IMR-90 (cell line): ENCODE results near the gene AP1M2. TPM values are rescaled to one million over a fixed set of nuclear protein-coding genes. Genes with fewer than 3 reads are reported as not detected.

Experiments
- ATAC-seq: fragments of 200-7000 bp; cut with Tn5 transposase; 2 replicates; pipeline ENCODE4 v1.9.1; 2020; ENCODE audit warnings: low read depth, mild to moderate bottlenecking, moderate library complexity
- BruUV-seq: library from RNA; stranded (reverse); fragments of 400-500 nt; replicated peaks from 2 replicates; lab custom pipeline; 2021; lab: Mats Ljungman, UMichigan
- CTCF ChIA-PET: fragments of 300-600 bp; formaldehyde crosslinking; extraction: SDS; loops from one replicate; lab custom pipeline; 2021; ENCODE audit warnings: antibody characterized with exemption; lab: Yijun Ruan, JAX
- POLR2A ChIA-PET: fragments of 300-600 bp; sonication (Branson Sonifier 250); formaldehyde crosslinking; loops from one replicate; lab custom pipeline; 2022; ENCODE audit warnings: antibody characterized with exemption; ENCODE audit not compliant: unreplicated experiment; lab: Charles Lee
- DNase-seq: peaks from one replicate; pipeline ENCODE4 v3.0.0; 2013
- H2AFZ ChIP-seq: replicated peaks from 2 replicates; pipeline ENCODE3; 2013; ENCODE audit warnings: low read length, mild to moderate bottlenecking; ENCODE audit not compliant: poor library complexity
- H2AK5ac ChIP-seq: 2 replicates; pipeline ENCODE4 v1.6.1; 2013; ENCODE audit warnings: low read depth, low read length, inconsistent platforms
- H2AK9ac ChIP-seq: replicated peaks from 2 replicates; pipeline ENCODE3; 2013; ENCODE audit warnings: mild to moderate bottlenecking, low read depth, low read length, moderate library complexity; ENCODE audit not compliant: poor library complexity
- H2BK120ac ChIP-seq: 2 replicates; pipeline ENCODE4 v1.6.1; 2013; ENCODE audit warnings: low read depth, low read length, inconsistent platforms
- H2BK15ac ChIP-seq: 3 replicates; pipeline ENCODE4 v1.6.1; 2013; ENCODE audit warnings: low read depth, low read length, inconsistent platforms
- H2BK20ac ChIP-seq: 2 replicates; pipeline ENCODE4 v1.6.1; 2013; ENCODE audit warnings: low read depth, mild to moderate bottlenecking, inconsistent platforms, low read length, moderate library complexity
- H2BK5ac ChIP-seq: 2 replicates; pipeline ENCODE4 v1.6.1; 2013; ENCODE audit warnings: mild to moderate bottlenecking, low read depth, low read length, inconsistent platforms; ENCODE audit not compliant: poor library complexity, severe bottlenecking
- H3K14ac ChIP-seq: replicated peaks from 2 replicates; pipeline ENCODE4 v1.6.1; 2013; ENCODE audit warnings: low read depth, low read length, inconsistent platforms
- H3K18ac ChIP-seq: 2 replicates; pipeline ENCODE4 v1.6.1; 2013; ENCODE audit warnings: low read depth, low read length, control low read depth
- H3K23ac ChIP-seq: 2 replicates; pipeline ENCODE4 v1.6.1; 2013; ENCODE audit warnings: low read depth, low read length, inconsistent platforms
- H3K27ac ChIP-seq: 2 replicates; pipeline ENCODE4 v1.5.1; 2013; ENCODE audit warnings: mild to moderate bottlenecking, control low read depth, low read length; ENCODE audit not compliant: insufficient read depth
- H3K27me3 ChIP-seq: 2 replicates; pipeline ENCODE4 v1.6.1; 2013; ENCODE audit warnings: low read length; ENCODE audit not compliant: control insufficient read depth, insufficient read depth
- H3K36me3 ChIP-seq: 2 replicates; pipeline ENCODE4 v1.6.1; 2013; ENCODE audit warnings: low read length, mixed read lengths; ENCODE audit not compliant: control insufficient read depth, insufficient read depth
- H3K4ac ChIP-seq: 2 replicates; pipeline ENCODE4 v1.6.1; 2013; ENCODE audit warnings: low read depth, low read length, inconsistent platforms
- H3K4me1 ChIP-seq: 2 replicates; pipeline ENCODE4 v1.6.1; 2013; ENCODE audit warnings: low read length, mixed read lengths; ENCODE audit not compliant: control insufficient read depth, insufficient read depth
- H3K4me2 ChIP-seq: 2 replicates; pipeline ENCODE4 v1.6.1; 2013; ENCODE audit warnings: low read depth, mild to moderate bottlenecking, control low read depth, low read length, moderate library complexity
- H3K4me3 ChIP-seq: 2 replicates; pipeline ENCODE4 v1.5.1; 2013; ENCODE audit warnings: low read depth, mild to moderate bottlenecking, control low read depth, low read length, moderate library complexity; ENCODE audit not compliant: insufficient read depth
- H3K56ac ChIP-seq: 2 replicates; pipeline ENCODE4 v1.6.1; 2013; ENCODE audit warnings: low read length, inconsistent platforms; ENCODE audit not compliant: insufficient read depth; ENCODE audit errors: extremely low read depth
- H3K79me1 ChIP-seq, 2 experiments: 2 replicates each; pipeline ENCODE4 v1.6.1; 2013; ENCODE audit warnings: low read length in 2 of 2, inconsistent platforms in 1 of 2, low read depth in 1 of 2
- H3K9ac ChIP-seq: 2 replicates; pipeline ENCODE4 v1.6.1; 2013; ENCODE audit warnings: low read depth, low read length, control low read depth
- H3K9me1 ChIP-seq: 2 replicates; pipeline ENCODE4 v1.6.1; 2013; ENCODE audit warnings: low read length, inconsistent platforms; ENCODE audit not compliant: insufficient read depth
- H3K9me3 ChIP-seq: 2 replicates; pipeline ENCODE4 v1.6.1; 2013; ENCODE audit warnings: low read length; ENCODE audit not compliant: control insufficient read depth, insufficient read depth
- H4K20me1 ChIP-seq: 2 replicates; pipeline ENCODE4 v1.6.1; 2013; ENCODE audit warnings: low read length, inconsistent platforms; ENCODE audit not compliant: insufficient read depth
- H4K5ac ChIP-seq: 2 replicates; pipeline ENCODE4 v1.6.1; 2013; ENCODE audit warnings: mild to moderate bottlenecking, low read depth, low read length, control low read depth
- H4K8ac ChIP-seq, 2 experiments: 2 replicates each; pipeline ENCODE4 v1.6.1; 2013; ENCODE audit warnings: low read depth in 2 of 2, low read length in 2 of 2, control low read depth in 1 of 2, inconsistent platforms in 1 of 2
- H4K91ac ChIP-seq: 2 replicates; pipeline ENCODE4 v1.6.1; 2013; ENCODE audit warnings: low read depth, low read length, inconsistent platforms; ENCODE audit not compliant: insufficient read depth
- CEBPB ChIP-seq: IDR thresholded peaks from 2 replicates; pipeline ENCODE4 v1.6.1; 2012; ENCODE audit warnings: low read depth, low read length, improper control_type of control experiment
- CHD1 ChIP-seq: IDR thresholded peaks from 2 replicates; pipeline ENCODE4 v1.6.1; 2012; ENCODE audit warnings: low read depth, low read length, improper control_type of control experiment
- FOS ChIP-seq: fragments of 150-350 bp; IDR thresholded peaks from 2 replicates; pipeline ENCODE4 v1.6.1; 2016; ENCODE audit warnings: low read depth, low read length
- MAFK ChIP-seq: IDR thresholded peaks from 2 replicates; pipeline ENCODE4 v1.6.1; 2012; ENCODE audit warnings: low read depth, low read length, improper control_type of control experiment
- POLR2A ChIP-seq: IDR thresholded peaks from 2 replicates; pipeline ENCODE4 v1.6.1; 2012; ENCODE audit warnings: mild to moderate bottlenecking, low read depth, low read length
- RAD21 ChIP-seq: IDR thresholded peaks from 2 replicates; pipeline ENCODE4 v1.6.1; 2012; ENCODE audit warnings: low read length, improper control_type of control experiment
- RFX5 ChIP-seq: IDR thresholded peaks from 2 replicates; pipeline ENCODE4 v1.8.0; 2012; ENCODE audit warnings: low read depth, mild to moderate bottlenecking, low read length, moderate library complexity
- SMC3 ChIP-seq: fragments of 150-350 bp; IDR thresholded peaks from 2 replicates; pipeline ENCODE4 v1.6.1; 2016; ENCODE audit warnings: low read depth, mild to moderate bottlenecking, antibody characterized with exemption, low read length, moderate library complexity
- USF2 ChIP-seq: fragments of 150-350 bp; IDR thresholded peaks from 2 replicates; pipeline ENCODE4 v1.6.1; 2017; ENCODE audit warnings: mild to moderate bottlenecking, antibody characterized with exemption, low read length, low read depth
- WGBS, 2 experiments: methylation state at CpG; one replicate each; pipeline versions ENCODE4 v1.1.5 to v1.1.7; 2013; ENCODE audit warnings: missing lambda C conversion rate in 2 of 2; ENCODE audit not compliant: insufficient read length in 1 of 2; ENCODE audit errors: extremely low coverage in 2 of 2; 5-methylcytosine and 5-hydroxymethylcytosine counted together
- dilution Hi-C: fragments of 300-500 bp; cut with HindIII; formaldehyde crosslinking; loops from one replicate; pipeline ENCODE4 v1.14.3; 2018; ENCODE audit warnings: low sequenced_read_pairs; ENCODE audit not compliant: unreplicated experiment
- in situ Hi-C: fragments of 300-500 bp; cut with MboI; formaldehyde crosslinking; loops from 3 replicates; pipeline ENCODE4 v1.14.3; 2019; ENCODE audit warnings: low sequenced_read_pairs, inconsistent platforms, mixed read lengths
- intact Hi-C: fragments of 100-400 bp; cut with micrococcal nuclease; formaldehyde crosslinking; loops from 2 replicates; pipeline ENCODE4 v1.10.0; 2022
- polyA plus RNA-seq, 3 experiments: library from polyadenylated mRNA; depleted of rRNA; stranded (reverse); fragments of >200 nt; gene quantifications; 2 replicates each; pipeline ENCODE4 v1.2.3, GENCODE V29; 2012; ENCODE audit warnings: low replicate concordance in 1 of 3
- total RNA-seq: library from RNA; depleted of rRNA; stranded (reverse); fragments of >200 nt; gene quantifications from 2 replicates; pipeline ENCODE4 v1.2.3, GENCODE V29; 2012
- TF ChIP-seq, protein P1 (sequence below): conservative IDR thresholded peaks from 2 replicates; pipeline ENCODE4 v1.5.1; 2012; ENCODE audit warnings: mild to moderate bottlenecking, low read depth, low read length, improper control_type of control experiment
- TF ChIP-seq, protein P2 (sequence below): fragments of 150-350 bp; IDR thresholded peaks from 2 replicates; pipeline ENCODE4 v1.6.1; 2016; ENCODE audit warnings: low read depth, mild to moderate bottlenecking, low read length, moderate library complexity, borderline replicate concordance

Gene AP1M2
- total and polyA plus RNA-seq, 2 of the 4 experiments (the other 2 are of a cell fraction), result 0.17 TPM; not detected in 1

GRCh38 chr19:10532457-10532856 lies 54.7 kb downstream of the AP1M2 start:
- WGBS, 2 experiments, result no CpG with 5 or more reads among the region's 1 CpG
- H3K9me1 ChIP-seq, result no peaks in the 10 kb centered on the region
- no peaks in the 10 kb centered on the region; the same call in 1 of the 2 replicates for H3K27me3 ChIP-seq
- BruUV-seq, result no TSS peak
- intact Hi-C loops (no loop called here), in situ Hi-C loops (no loop called here), dilution Hi-C loops (no loop called here)
- H2AK5ac ChIP-seq, result no peak overlapping the region
- H3K4ac ChIP-seq, result no peak overlapping the region
- ATAC-seq, result no peak
- no peak overlapping the region for H2AK9ac ChIP-seq
- H4K5ac ChIP-seq, result no peak overlapping the region
- H3K79me1 ChIP-seq, result no peaks in the 10 kb centered on the region
- H3K4me2 ChIP-seq, result no peak overlapping the region
- H2BK15ac ChIP-seq, result no peak overlapping the region
- H2BK120ac ChIP-seq, result no peak overlapping the region
- H3K14ac ChIP-seq, result no peak overlapping the region
- TF ChIP-seq, protein P1, sequence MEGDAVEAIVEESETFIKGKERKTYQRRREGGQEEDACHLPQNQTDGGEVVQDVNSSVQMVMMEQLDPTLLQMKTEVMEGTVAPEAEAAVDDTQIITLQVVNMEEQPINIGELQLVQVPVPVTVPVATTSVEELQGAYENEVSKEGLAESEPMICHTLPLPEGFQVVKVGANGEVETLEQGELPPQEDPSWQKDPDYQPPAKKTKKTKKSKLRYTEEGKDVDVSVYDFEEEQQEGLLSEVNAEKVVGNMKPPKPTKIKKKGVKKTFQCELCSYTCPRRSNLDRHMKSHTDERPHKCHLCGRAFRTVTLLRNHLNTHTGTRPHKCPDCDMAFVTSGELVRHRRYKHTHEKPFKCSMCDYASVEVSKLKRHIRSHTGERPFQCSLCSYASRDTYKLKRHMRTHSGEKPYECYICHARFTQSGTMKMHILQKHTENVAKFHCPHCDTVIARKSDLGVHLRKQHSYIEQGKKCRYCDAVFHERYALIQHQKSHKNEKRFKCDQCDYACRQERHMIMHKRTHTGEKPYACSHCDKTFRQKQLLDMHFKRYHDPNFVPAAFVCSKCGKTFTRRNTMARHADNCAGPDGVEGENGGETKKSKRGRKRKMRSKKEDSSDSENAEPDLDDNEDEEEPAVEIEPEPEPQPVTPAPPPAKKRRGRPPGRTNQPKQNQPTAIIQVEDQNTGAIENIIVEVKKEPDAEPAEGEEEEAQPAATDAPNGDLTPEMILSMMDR, result no peak
- TF ChIP-seq RFX5 (no peak), CEBPB (no peak), RAD21 (no peak), FOS (no peak), USF2 (no peak), CHD1 (no peak), SMC3 (no peak), MAFK (no peak), POLR2A (no peak)
- TF ChIP-seq, protein P2, sequence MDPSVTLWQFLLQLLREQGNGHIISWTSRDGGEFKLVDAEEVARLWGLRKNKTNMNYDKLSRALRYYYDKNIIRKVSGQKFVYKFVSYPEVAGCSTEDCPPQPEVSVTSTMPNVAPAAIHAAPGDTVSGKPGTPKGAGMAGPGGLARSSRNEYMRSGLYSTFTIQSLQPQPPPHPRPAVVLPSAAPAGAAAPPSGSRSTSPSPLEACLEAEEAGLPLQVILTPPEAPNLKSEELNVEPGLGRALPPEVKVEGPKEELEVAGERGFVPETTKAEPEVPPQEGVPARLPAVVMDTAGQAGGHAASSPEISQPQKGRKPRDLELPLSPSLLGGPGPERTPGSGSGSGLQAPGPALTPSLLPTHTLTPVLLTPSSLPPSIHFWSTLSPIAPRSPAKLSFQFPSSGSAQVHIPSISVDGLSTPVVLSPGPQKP, result no peak
- no peaks in the 10 kb centered on the region for H4K20me1 ChIP-seq
- H3K9me3 ChIP-seq, result peaks cover 2% of the 10 kb centered on the region; the same call in 1 of the 2 replicates
- H2BK20ac ChIP-seq, result no peak overlapping the region
- H3K23ac ChIP-seq, result no peak overlapping the region
- no peaks in the 10 kb centered on the region for H3K4me1 ChIP-seq
- no peak overlapping the region for H4K91ac ChIP-seq
- H3K9ac ChIP-seq, result no peak overlapping the region
- H3K56ac ChIP-seq, result no peak overlapping the region
- no peak overlapping the region for H3K27ac ChIP-seq
- no peak overlapping the region for H2AFZ ChIP-seq
- no peak overlapping the region for H2BK5ac ChIP-seq
- DNase-seq, result no peak
- ChIA-PET CTCF (no interaction called here), POLR2A (no interaction called here)
- H3K36me3 ChIP-seq, result no peaks in the 10 kb centered on the region
- H3K18ac ChIP-seq, result no peak overlapping the region
- H4K8ac ChIP-seq, result no peak overlapping the region
- H3K4me3 ChIP-seq, result no peak overlapping the region
